ENCODE measurements around the gene CDC14A. TPM values are rescaled to one million over a fixed set of nuclear protein-coding genes. Genes with fewer than 3 reads are reported as not detected.
"Not testable (repeated sequence)": the region's sequence is repeated elsewhere in the genome, so short reads cannot be mapped to it uniquely, and the experiment has no call there.

The CDC14A gene
- total RNA-seq, 2 donors from 2014 or later: 7.3 to 16.5 TPM

- TF ChIP-seq CTCF (IDR thresholded peaks at IDR 0.05): no peak
- Histone ChIP-seq H3K27me3 (no peaks in the 10 kb centered on the region), H3K4me1 (no peaks in the 10 kb centered on the region), H3K27ac (no peak overlapping the region), H3K36me3 (replicated peaks in 1 of 2; ENCODE audit: insufficient read depth in 1 of 2, low read depth in 2 of 2) (no peaks in the 10 kb centered on the region), H3K4me3 (no peak overlapping the region), H3K9me3 (no peaks in the 10 kb centered on the region)
- no peak for DNase-seq
- ATAC-seq: no peak
- intact Hi-C loops (cut with DNase I): no loop called here
- 76 to 80% methylated on average over 2 of the region's 2 CpGs for WGBS, 2 donors
Observed at GRCh38 chr1:100398648-100399047, 46.3 kb downstream of the CDC14A start.

DNA sequence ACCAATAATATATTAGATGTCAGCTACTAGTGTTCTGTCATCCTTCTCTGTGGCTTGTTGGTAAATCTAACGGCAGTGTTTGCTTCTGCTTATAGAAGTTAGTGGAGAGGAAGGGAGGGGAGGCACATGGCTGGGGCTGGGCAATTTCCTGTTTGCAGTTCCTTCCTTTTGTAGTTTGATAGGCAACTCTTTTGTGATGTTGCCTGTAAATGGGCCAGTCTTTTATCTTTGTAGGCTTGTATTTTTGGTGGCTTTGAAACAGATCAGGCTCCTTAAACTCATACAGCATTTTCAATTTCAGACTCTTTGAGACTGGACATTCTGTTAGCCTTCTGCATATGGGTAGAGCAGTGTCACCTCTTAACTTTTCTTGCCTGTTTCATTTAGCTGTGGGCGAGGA is 48.1 kb downstream of the CDC14A start:
- 51 to 69% methylated on average over 2 of the region's 2 CpGs for WGBS, 2 donors
- ATAC-seq (no peak), DNase-seq (peak in 2 of 4 donors; percentile 19 to 22)
- no peaks in the 10 kb centered on the region for H3K9me3 ChIP-seq
- intact Hi-C loops (cut with DNase I): no loop called here
- no peak for TF ChIP-seq CTCF (IDR thresholded peaks at IDR 0.05)
- TF ChIP-seq POLR2A (IDR thresholded peaks at IDR 0.05): no peak
- H3K36me3 ChIP-seq (replicated peaks in 1 of 2; ENCODE audit: insufficient read depth in 1 of 2, low read depth in 2 of 2): no peaks in the 10 kb centered on the region
- H3K4me3 ChIP-seq: no peak overlapping the region
- no peak overlapping the region for H3K27ac ChIP-seq
- no peaks in the 10 kb centered on the region for H3K27me3 ChIP-seq
- H3K4me1 ChIP-seq: no peaks in the 10 kb centered on the region

- Histone ChIP-seq H3K4me3 (no peak overlapping the region), H3K4me1 (no peaks in the 10 kb centered on the region), H3K27ac (no peak overlapping the region), H3K36me3 (replicated peaks in 1 of 2; ENCODE audit: insufficient read depth in 1 of 2, low read depth in 2 of 2) (no peaks in the 10 kb centered on the region), H3K27me3 (no peaks in the 10 kb centered on the region), H3K9me3 (no peaks in the 10 kb centered on the region)
- 93% methylated on average over 2 of the region's 2 CpGs for WGBS, 2 donors
- no peak for ATAC-seq
- intact Hi-C loops (cut with DNase I): no loop called here
- DNase-seq: no peak
- TF ChIP-seq POLR2A (IDR thresholded peaks at IDR 0.05) (no peak), CTCF (IDR thresholded peaks at IDR 0.05) (no peak)
Observed at GRCh38 chr1:100404821-100405220, 52.5 kb downstream of the CDC14A start.

DNA sequence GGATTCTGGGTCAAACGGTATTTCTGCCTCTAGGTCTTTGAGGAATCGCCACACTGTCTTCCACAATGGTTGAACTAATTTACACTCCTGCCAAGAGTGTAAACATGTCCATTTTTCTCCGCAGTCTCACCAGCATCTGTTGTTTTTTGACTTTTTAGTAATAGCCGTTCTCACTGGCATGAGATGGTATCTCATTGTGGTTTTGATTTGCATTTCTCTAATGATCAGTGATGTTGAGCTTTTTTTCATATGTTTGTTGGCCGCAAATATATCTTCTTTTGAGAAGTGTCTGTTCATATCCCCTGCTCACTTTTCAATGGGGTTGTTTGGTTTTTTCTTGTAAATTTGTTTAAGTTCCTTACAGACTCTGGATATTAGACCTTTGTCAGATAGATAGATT is 53.6 kb downstream of the CDC14A start:
- H3K36me3 ChIP-seq (replicated peaks in 1 of 2; ENCODE audit: insufficient read depth in 1 of 2, low read depth in 2 of 2); H3K27ac ChIP-seq; H3K4me1 ChIP-seq; DNase-seq; H3K27me3 ChIP-seq; ATAC-seq; H3K9me3 ChIP-seq; intact Hi-C loops (cut with DNase I); H3K4me3 ChIP-seq: not testable (repeated sequence)
- 95 to 97% methylated on average over 5 of the region's 5 CpGs for WGBS, 2 donors

- intact Hi-C loops (cut with DNase I); ATAC-seq; H3K9me3 ChIP-seq; H3K27me3 ChIP-seq; H3K27ac ChIP-seq; H3K4me1 ChIP-seq; H3K36me3 ChIP-seq (replicated peaks in 1 of 2; ENCODE audit: insufficient read depth in 1 of 2, low read depth in 2 of 2); H3K4me3 ChIP-seq; DNase-seq: not testable (repeated sequence)
- 94 to 98% methylated on average over 3 of the region's 3 CpGs for WGBS, 2 donors
Observed at GRCh38 chr1:100407390-100407789, 55.1 kb downstream of the CDC14A start.

DNA sequence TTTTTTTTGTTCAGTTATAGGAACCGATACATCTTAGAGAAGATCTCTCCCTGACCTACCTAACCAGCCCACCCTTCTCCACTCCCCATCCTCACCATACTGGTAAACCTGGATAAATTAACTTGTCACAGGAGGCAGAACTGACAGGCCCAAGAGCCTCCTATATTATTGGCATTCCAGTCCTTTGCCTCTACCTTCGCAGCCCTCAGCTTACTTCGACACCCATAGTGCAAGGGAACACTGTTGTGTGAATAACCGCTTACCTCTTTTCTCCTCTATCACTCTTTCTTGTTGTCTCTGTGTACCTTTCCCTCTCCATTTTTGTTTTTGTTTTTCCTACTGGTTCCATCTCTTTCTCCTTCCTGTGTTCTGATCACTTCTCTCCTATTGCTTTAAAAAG is 58.7 kb downstream of the CDC14A start:
- Histone ChIP-seq H3K4me3 (no peak overlapping the region), H3K4me1 (no peaks in the 10 kb centered on the region), H3K9me3 (no peaks in the 10 kb centered on the region), H3K36me3 (replicated peaks in 1 of 2; ENCODE audit: insufficient read depth in 1 of 2, low read depth in 2 of 2) (no peaks in the 10 kb centered on the region), H3K27me3 (no peaks in the 10 kb centered on the region), H3K27ac (no peak overlapping the region)
- ATAC-seq (no peak), DNase-seq (no peak)
- 93 to 96% methylated on average over 4 of the region's 4 CpGs for WGBS, 2 donors
- TF ChIP-seq POLR2A (IDR thresholded peaks at IDR 0.05) (no peak), CTCF (IDR thresholded peaks at IDR 0.05) (no peak)
- intact Hi-C loops (cut with DNase I): no loop called here

Data from body of pancreas (tissue), 4 donors.